ENCODE data around the gene TIMM17A.
A peak's percentile ranks its signal among the peaks of the same experiment; 100 is the strongest.
"Not testable (repeated sequence)": the region's sequence is repeated elsewhere in the genome, so short reads cannot be mapped to it uniquely, and the experiment has no call there.

Gene TIMM17A

GRCh38 chr1:201941420-201942128 lies 13.7 kb upstream of the TIMM17A start:
- DNase-seq, result no peak

GRCh38 chr1:201942129-201942495 lies 13.2 kb upstream of the TIMM17A start:
- no peak for DNase-seq

GRCh38 chr1:201944002-201944401 lies 11.3 kb upstream of the TIMM17A start:
- DNase-seq, result no peak

- DNase-seq, result no peak
Observed at GRCh38 chr1:201944639-201945038, 10.7 kb upstream of the TIMM17A start.

GRCh38 chr1:201945157-201945556 lies 10.1 kb upstream of the TIMM17A start:
- no peak for DNase-seq

- no peak for DNase-seq
Observed at GRCh38 chr1:201945863-201946223, 9.5 kb upstream of the TIMM17A start.

GRCh38 chr1:201946224-201946908 lies 8.9 kb upstream of the TIMM17A start, which contains the start of gene LMOD1:
Gene LMOD1 (minus strand): TSS chr1:201946548. CDS start chr1:201946340, 208 bp downstream.
- DNase-seq, result no peak

- DNase-seq, result no peak
Observed at GRCh38 chr1:201947697-201948008, 7.7 kb upstream of the TIMM17A start.

- no peak for DNase-seq
Observed at GRCh38 chr1:201949491-201949890, 5.8 kb upstream of the TIMM17A start.

GRCh38 chr1:201954263-201955008 lies 867 bp upstream of the TIMM17A start:
- peak; percentile 19 for DNase-seq

- DNase-seq, result no peak
Observed at GRCh38 chr1:201955729-201956143, 433 bp downstream of the TIMM17A start.

GRCh38 chr1:201958348-201958747 lies 3.0 kb downstream of the TIMM17A start:
- no peak for DNase-seq

- DNase-seq, result not testable (repeated sequence)
Observed at GRCh38 chr1:201962382-201962781, 7.1 kb downstream of the TIMM17A start.

GRCh38 chr1:201964261-201964660 lies 9.0 kb downstream of the TIMM17A start:
- no peak for DNase-seq

GRCh38 chr1:201966171-201966570 lies 10.9 kb downstream of the TIMM17A start:
- no peak for DNase-seq

- no peak for DNase-seq
Observed at GRCh38 chr1:201968202-201968925, 13.1 kb downstream of the TIMM17A start.

- no peak for DNase-seq
Observed at GRCh38 chr1:201970334-201971159, 15.2 kb downstream of the TIMM17A start.

- DNase-seq, result peak; percentile 77
Observed at GRCh38 chr1:201982082-201982622, 26.8 kb downstream of the TIMM17A start.

GRCh38 chr1:201982623-201983379 lies 27.5 kb downstream of the TIMM17A start, which contains the start of gene RNPEP:
Gene RNPEP (plus strand): TSS chr1:201982648. CDS start chr1:201982667, 19 bp downstream.
- DNase-seq, result peak; percentile 48

GRCh38 chr1:201983380-201983805 lies 28.1 kb downstream of the TIMM17A start:
- no peak for DNase-seq

- no peak for DNase-seq
Observed at GRCh38 chr1:201984446-201984845, 29.1 kb downstream of the TIMM17A start.

Measured in activated CD4-positive, alpha-beta T cell treated with anti-CD3 and anti-CD28 coated beads, Interleukin-10, Interleukin-2, amounts not matched to agents 100 ng/mL and 50 ng/mL, durations not matched to agents 16 hours and 8 hours (primary cell).